ENCODE data around the gene NT5C1A. TPM values are rescaled to one million over a fixed set of nuclear protein-coding genes. Genes with fewer than 3 reads are reported as not detected.

NT5C1A gene
- total and polyA plus RNA-seq, 2 donors (not counting 1 experiment from before 2014, with no cell fraction given), result not detected

GRCh38 chr1:39646232-39647081, 25.4 kb downstream of the NT5C1A start:
- CTCF ChIA-PET, result interaction anchor here (0.6 to 4.9 kb wide), 3 partner anchors 12 to 39 kb away, joined by 3 to 34 read pairs (median 4); no protein-coding TSS in a partner anchor
- Histone ChIP-seq H3K9me3 (ENCODE audit: control extremely low read depth in 1 of 3, control insufficient read depth in 2 of 3, insufficient read depth in 1 of 3, low read length in 2 of 3) (peaks cover 0 to 8% (median 0%) of the 10 kb centered on the region in 3 donors), H3K4me2 (replicated peaks; ENCODE audit: low read depth, low read length, poor library complexity, severe bottlenecking) (no peak overlapping the region), H3K27ac (ENCODE audit: low read length in 2 of 2) (no peak overlapping the region), H3K4me1 (ENCODE audit: control insufficient read depth in 2 of 2, insufficient read depth in 2 of 2, low read length in 2 of 2) (no peaks in the 10 kb centered on the region), H2AFZ (ENCODE audit: insufficient read depth, low read depth, low read length, poor library complexity, severe bottlenecking) (no peak overlapping the region), H3K36me3 (replicated peaks in 1 of 2; ENCODE audit: control extremely low read depth in 1 of 2, control insufficient read depth in 1 of 2, extremely low read depth in 1 of 2, insufficient read depth in 2 of 2, low read length in 1 of 2) (no peaks in the 10 kb centered on the region), H3K79me2 (ENCODE audit: control insufficient read depth, insufficient read depth, low read length) (no peaks in the 10 kb centered on the region), H3K27me3 (replicated peaks in 1 of 4; ENCODE audit: control extremely low read depth in 1 of 4, control insufficient read depth in 3 of 4, insufficient read depth in 4 of 4, low read length in 3 of 4) (peaks cover 0 to 6% (median 0%) of the 10 kb centered on the region in 4 experiments), H3K9ac (ENCODE audit: low read length) (no peak overlapping the region), H4K20me1 (ENCODE audit: control insufficient read depth, insufficient read depth, low read length, poor library complexity, severe bottlenecking) (no peaks in the 10 kb centered on the region), H3K4me3 (ENCODE audit: control extremely low read depth in 1 of 5, extremely low read depth in 1 of 5, insufficient read depth in 1 of 5, low read depth in 2 of 5, low read length in 4 of 5) (no peak overlapping the region)
- Mint-ChIP-seq H3K27me3 (peaks cover 10% of the 10 kb centered on the region), H3K4me1 (no peaks in the 10 kb centered on the region), H3K9me3 (ENCODE audit: insufficient read depth) (no peaks in the 10 kb centered on the region), H3K4me3 (no peak overlapping the region), H3K27ac (no peak overlapping the region)
- 72% methylated on average over 6 of the region's 12 CpGs for WGBS (ENCODE audit: insufficient coverage)
- intact Hi-C loops (cut with micrococcal nuclease), result no loop called here
- POLR2A ChIA-PET, result no interaction called here
- DNase-seq (no peak), ATAC-seq (ENCODE audit: low read depth) (no peak)
- TF ChIP-seq EZH2 (IDR thresholded peaks at IDR 0.05; ENCODE audit: borderline replicate concordance, insufficient read depth, low read depth, low read length, poor library complexity, severe bottlenecking), result no peak
- no peak for TF ChIP-seq CTCF (IDR thresholded peaks at IDR 0.05)

GRCh38 chr1:39645411-39646043, 26.4 kb downstream of the NT5C1A start:
- Mint-ChIP-seq H3K27me3 (peaks cover 16% of the 10 kb centered on the region), H3K9me3 (ENCODE audit: insufficient read depth) (no peaks in the 10 kb centered on the region), H3K27ac (no peak overlapping the region), H3K4me3 (no peak overlapping the region), H3K4me1 (no peaks in the 10 kb centered on the region)
- H3K9ac ChIP-seq (ENCODE audit: low read length), result no peak overlapping the region
- no peak overlapping the region for H2AFZ ChIP-seq (ENCODE audit: insufficient read depth, low read depth, low read length, poor library complexity, severe bottlenecking)
- H3K4me1 ChIP-seq (ENCODE audit: control insufficient read depth in 2 of 2, insufficient read depth in 2 of 2, low read length in 2 of 2), result no peaks in the 10 kb centered on the region
- H3K36me3 ChIP-seq (replicated peaks in 1 of 2; ENCODE audit: control extremely low read depth in 1 of 2, control insufficient read depth in 1 of 2, extremely low read depth in 1 of 2, insufficient read depth in 2 of 2, low read length in 1 of 2), result no peaks in the 10 kb centered on the region
- intact Hi-C loops (cut with micrococcal nuclease), result no loop called here
- TF ChIP-seq CTCF (IDR thresholded peaks at IDR 0.05) (no peak), EZH2 (IDR thresholded peaks at IDR 0.05; ENCODE audit: borderline replicate concordance, insufficient read depth, low read depth, low read length, poor library complexity, severe bottlenecking) (no peak)
- DNase-seq (no peak), ATAC-seq (ENCODE audit: low read depth) (no peak)
- H4K20me1 ChIP-seq (ENCODE audit: control insufficient read depth, insufficient read depth, low read length, poor library complexity, severe bottlenecking), result no peaks in the 10 kb centered on the region
- no peak overlapping the region for H3K27ac ChIP-seq (ENCODE audit: low read length in 2 of 2)
- H3K4me2 ChIP-seq (replicated peaks; ENCODE audit: low read depth, low read length, poor library complexity, severe bottlenecking), result no peak overlapping the region
- ChIA-PET POLR2A (no interaction called here), CTCF (no interaction called here)
- no peak overlapping the region for H3K4me3 ChIP-seq (ENCODE audit: control extremely low read depth in 1 of 5, extremely low read depth in 1 of 5, insufficient read depth in 1 of 5, low read depth in 2 of 5, low read length in 4 of 5)
- 100% methylated on average over 3 of the region's 3 CpGs for WGBS (ENCODE audit: insufficient coverage)
- peaks cover 0 to 8% (median 0%) of the 10 kb centered on the region in 4 experiments for H3K27me3 ChIP-seq (replicated peaks in 1 of 4; ENCODE audit: control extremely low read depth in 1 of 4, control insufficient read depth in 3 of 4, insufficient read depth in 4 of 4, low read length in 3 of 4)
- H3K9me3 ChIP-seq (ENCODE audit: control extremely low read depth in 1 of 3, control insufficient read depth in 2 of 3, insufficient read depth in 1 of 3, low read length in 2 of 3), result peaks cover 0 to 8% (median 0%) of the 10 kb centered on the region in 3 donors
- no peaks in the 10 kb centered on the region for H3K79me2 ChIP-seq (ENCODE audit: control insufficient read depth, insufficient read depth, low read length)
